Ovary (tissue), 3 donors: ENCODE measurements around the gene CEP350.

Source experiments
- POLR2A ChIP-seq: fragments of 450-650 bp; IDR thresholded peaks from one replicate; pipeline ENCODE4 v1.6.1; 2017; ENCODE audit warnings: antibody characterized with exemption, mild to moderate bottlenecking, moderate library complexity
- TF ChIP-seq, protein P1 (sequence below), 3 donors: fragments of 450-650 bp in 2 of 3; fragments of 200-600 bp in 1 of 3; IDR thresholded peaks; one replicate each; pipeline versions ENCODE4 v1.5.1 to v1.8.0; 2016 to 2022; ENCODE audit warnings: antibody characterized with exemption in 3 of 3, mild to moderate bottlenecking in 1 of 3
- donor health status: DM: no; HTN: no; CAD: no.

DNA sequence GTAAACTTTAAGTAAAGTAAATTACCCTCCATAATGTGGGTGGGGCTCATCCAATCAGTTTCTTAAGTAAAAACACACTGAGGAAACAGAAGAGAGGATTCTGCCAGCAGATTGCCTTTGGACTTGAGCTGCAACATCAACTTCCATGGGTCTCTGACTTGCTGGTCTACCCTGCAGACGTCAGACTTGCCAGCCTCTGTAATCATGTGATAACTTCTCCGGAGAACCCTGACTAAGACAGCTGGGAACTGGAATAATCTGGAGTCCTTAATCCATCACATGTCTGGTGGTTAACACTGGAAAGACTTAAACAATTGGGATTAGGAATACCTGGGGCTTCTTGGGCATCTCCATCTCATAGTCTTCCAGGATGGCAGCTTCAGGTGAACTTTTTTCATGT lies 13.2 kb upstream of the CEP350 start:
- TF ChIP-seq, protein P1, sequence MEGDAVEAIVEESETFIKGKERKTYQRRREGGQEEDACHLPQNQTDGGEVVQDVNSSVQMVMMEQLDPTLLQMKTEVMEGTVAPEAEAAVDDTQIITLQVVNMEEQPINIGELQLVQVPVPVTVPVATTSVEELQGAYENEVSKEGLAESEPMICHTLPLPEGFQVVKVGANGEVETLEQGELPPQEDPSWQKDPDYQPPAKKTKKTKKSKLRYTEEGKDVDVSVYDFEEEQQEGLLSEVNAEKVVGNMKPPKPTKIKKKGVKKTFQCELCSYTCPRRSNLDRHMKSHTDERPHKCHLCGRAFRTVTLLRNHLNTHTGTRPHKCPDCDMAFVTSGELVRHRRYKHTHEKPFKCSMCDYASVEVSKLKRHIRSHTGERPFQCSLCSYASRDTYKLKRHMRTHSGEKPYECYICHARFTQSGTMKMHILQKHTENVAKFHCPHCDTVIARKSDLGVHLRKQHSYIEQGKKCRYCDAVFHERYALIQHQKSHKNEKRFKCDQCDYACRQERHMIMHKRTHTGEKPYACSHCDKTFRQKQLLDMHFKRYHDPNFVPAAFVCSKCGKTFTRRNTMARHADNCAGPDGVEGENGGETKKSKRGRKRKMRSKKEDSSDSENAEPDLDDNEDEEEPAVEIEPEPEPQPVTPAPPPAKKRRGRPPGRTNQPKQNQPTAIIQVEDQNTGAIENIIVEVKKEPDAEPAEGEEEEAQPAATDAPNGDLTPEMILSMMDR (IDR thresholded peaks at IDR 0.05): no peak
- no peak for TF ChIP-seq POLR2A
